ENCODE results near the gene IQGAP3. TPM values are rescaled to one million over a fixed set of nuclear protein-coding genes. Genes with fewer than 3 reads are reported as not detected.
A peak's percentile ranks its signal among the peaks of the same experiment; 100 is the strongest.
"Not testable (repeated sequence)": the region's sequence is repeated elsewhere in the genome, so short reads cannot be mapped to it uniquely, and the experiment has no call there.

Gene IQGAP3
- total RNA-seq, 3 donors from 2014 or later = 3.4 to 15.5 (median 5.7) TPM

DNA sequence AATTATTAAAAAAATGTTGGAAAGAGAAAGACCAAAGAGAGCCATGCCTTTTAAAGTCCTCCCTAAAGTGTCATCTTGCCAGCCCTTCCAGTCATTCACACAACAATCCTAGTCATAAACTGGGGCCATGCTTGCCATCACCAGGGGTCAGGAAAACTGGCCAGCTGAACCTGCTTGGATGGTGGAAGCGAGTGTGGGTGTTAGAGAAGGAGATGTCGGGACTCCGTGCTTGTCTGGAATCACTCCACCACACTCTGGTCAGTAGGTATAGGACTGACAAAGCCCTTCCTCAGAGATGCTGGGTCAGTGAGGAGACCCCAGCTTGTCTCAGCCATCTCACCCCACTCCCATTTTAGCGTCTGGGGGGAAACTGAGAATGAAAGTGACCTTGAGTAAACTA, 43.6 kb upstream of the IQGAP3 start:
- TF ChIP-seq, protein P1, sequence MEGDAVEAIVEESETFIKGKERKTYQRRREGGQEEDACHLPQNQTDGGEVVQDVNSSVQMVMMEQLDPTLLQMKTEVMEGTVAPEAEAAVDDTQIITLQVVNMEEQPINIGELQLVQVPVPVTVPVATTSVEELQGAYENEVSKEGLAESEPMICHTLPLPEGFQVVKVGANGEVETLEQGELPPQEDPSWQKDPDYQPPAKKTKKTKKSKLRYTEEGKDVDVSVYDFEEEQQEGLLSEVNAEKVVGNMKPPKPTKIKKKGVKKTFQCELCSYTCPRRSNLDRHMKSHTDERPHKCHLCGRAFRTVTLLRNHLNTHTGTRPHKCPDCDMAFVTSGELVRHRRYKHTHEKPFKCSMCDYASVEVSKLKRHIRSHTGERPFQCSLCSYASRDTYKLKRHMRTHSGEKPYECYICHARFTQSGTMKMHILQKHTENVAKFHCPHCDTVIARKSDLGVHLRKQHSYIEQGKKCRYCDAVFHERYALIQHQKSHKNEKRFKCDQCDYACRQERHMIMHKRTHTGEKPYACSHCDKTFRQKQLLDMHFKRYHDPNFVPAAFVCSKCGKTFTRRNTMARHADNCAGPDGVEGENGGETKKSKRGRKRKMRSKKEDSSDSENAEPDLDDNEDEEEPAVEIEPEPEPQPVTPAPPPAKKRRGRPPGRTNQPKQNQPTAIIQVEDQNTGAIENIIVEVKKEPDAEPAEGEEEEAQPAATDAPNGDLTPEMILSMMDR (IDR thresholded peaks at IDR 0.05) = no peak
- DNase-seq = no peak
- ATAC-seq = no peak
- Histone ChIP-seq H3K9me3 (no peaks in the 10 kb centered on the region), H3K4me3 (no peak overlapping the region), H3K4me1 (ENCODE audit: low read depth) (no peaks in the 10 kb centered on the region), H3K36me3 (ENCODE audit: low read depth) (no peaks in the 10 kb centered on the region)
- intact Hi-C loops (cut with DNase I, micrococcal nuclease) = loop anchor here in 1 of 2 donors (10.0 kb wide), 1 partner anchor 231 kb away; no protein-coding TSS in a partner anchor

DNA sequence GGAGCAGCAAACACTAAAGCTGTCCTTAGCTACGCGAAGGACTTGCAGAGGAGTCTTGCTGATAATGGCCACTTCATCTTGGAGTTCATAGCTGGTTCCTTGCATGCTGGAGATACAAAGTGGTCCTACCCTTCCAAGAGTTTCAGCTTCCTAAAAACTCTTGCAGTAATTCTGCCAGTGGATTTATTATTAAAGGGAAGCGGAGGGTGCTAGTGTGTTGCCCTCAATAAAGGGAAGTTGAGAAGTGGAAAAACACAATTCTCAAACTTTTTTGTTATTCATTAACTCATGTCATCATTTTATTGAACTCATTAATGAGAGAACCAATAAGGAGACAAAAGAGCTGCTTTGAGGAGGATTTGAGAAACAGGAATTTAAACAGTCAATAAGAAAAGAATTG, 40.3 kb upstream of the IQGAP3 start:
- no peak for DNase-seq
- no peaks in the 10 kb centered on the region for H3K9me3 ChIP-seq
- no peak for ATAC-seq
- TF ChIP-seq, protein P1 (IDR thresholded peaks at IDR 0.05) = no peak
- intact Hi-C loops (cut with DNase I, micrococcal nuclease) = loop anchor here in 1 of 2 donors (10.0 kb wide), 1 partner anchor 228 kb away; no protein-coding TSS in a partner anchor
- no peaks in the 10 kb centered on the region for H3K4me1 ChIP-seq (ENCODE audit: low read depth)
- peaks cover 4% of the 10 kb centered on the region for H3K36me3 ChIP-seq (ENCODE audit: low read depth)
- H3K4me3 ChIP-seq = no peak overlapping the region

GRCh38 chr1:156610072-156610471, 37.7 kb upstream of the IQGAP3 start:
- intact Hi-C loops (cut with DNase I, micrococcal nuclease) = loop anchor here in 1 of 2 donors (10.0 kb wide), 1 partner anchor 225 kb away; no protein-coding TSS in a partner anchor
- not testable (repeated sequence) for H3K4me1 ChIP-seq (ENCODE audit: low read depth); H3K4me3 ChIP-seq; H3K36me3 ChIP-seq (ENCODE audit: low read depth); ATAC-seq; DNase-seq; H3K9me3 ChIP-seq

GRCh38 chr1:156608981-156609380, 36.6 kb upstream of the IQGAP3 start:
- no peaks in the 10 kb centered on the region for H3K9me3 ChIP-seq
- no peaks in the 10 kb centered on the region for H3K4me1 ChIP-seq (ENCODE audit: low read depth)
- H3K4me3 ChIP-seq = no peak overlapping the region
- TF ChIP-seq, protein P1 (IDR thresholded peaks at IDR 0.05) = no peak
- intact Hi-C loops (cut with DNase I, micrococcal nuclease) = loop anchor here (10.0 kb wide), 2 partner anchors 124 to 154 kb away; no protein-coding TSS in a partner anchor
- DNase-seq (peak in 1 of 3 donors; percentile 74), ATAC-seq (peak; percentile 83)
- peaks cover 4% of the 10 kb centered on the region for H3K36me3 ChIP-seq (ENCODE audit: low read depth)

- no peaks in the 10 kb centered on the region for H3K9me3 ChIP-seq
- intact Hi-C loops (cut with DNase I, micrococcal nuclease) = loop anchor here (10.0 kb wide), 2 partner anchors 123 to 153 kb away; no protein-coding TSS in a partner anchor
These were observed 35.8 kb upstream of the IQGAP3 start for GRCh38 chr1:156608036-156608674.

DNA sequence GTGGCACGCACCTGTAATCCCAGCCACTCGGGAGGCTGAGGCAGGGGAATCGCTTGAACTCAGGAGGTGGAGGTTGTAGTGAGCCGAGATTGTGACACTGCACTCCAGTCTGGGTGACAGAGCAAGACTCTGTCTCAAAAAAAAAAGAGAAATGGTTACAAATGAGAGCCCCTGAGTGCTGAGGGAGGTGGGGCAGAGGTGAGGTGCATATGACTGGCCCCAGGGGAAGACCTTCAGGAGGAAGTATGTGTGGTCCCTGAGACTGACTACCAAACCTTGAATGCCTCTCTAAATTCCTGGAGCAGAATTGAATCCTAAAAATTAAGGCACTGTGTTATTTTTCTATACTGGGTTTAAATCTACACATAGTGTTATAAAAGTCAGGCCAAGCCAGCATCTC, 35.0 kb upstream of the IQGAP3 start:
- H3K36me3 ChIP-seq (ENCODE audit: low read depth); DNase-seq; H3K9me3 ChIP-seq; ATAC-seq; H3K4me3 ChIP-seq; H3K4me1 ChIP-seq (ENCODE audit: low read depth): not testable (repeated sequence)
- intact Hi-C loops (cut with DNase I, micrococcal nuclease) = loop anchor here (10.0 kb wide), 2 partner anchors 123 to 153 kb away; no protein-coding TSS in a partner anchor

More at GRCh38 chr1:156608036-156608674, 35.8 kb upstream of the IQGAP3 start:
- no peaks in the 10 kb centered on the region for H3K4me1 ChIP-seq (ENCODE audit: low read depth)
- ATAC-seq (peak; percentile 97), DNase-seq (peak in 1 of 3 donors; percentile 79)
- peaks cover 4% of the 10 kb centered on the region for H3K36me3 ChIP-seq (ENCODE audit: low read depth)
- H3K4me3 ChIP-seq = no peak overlapping the region
- TF ChIP-seq, protein P1 (IDR thresholded peaks at IDR 0.05) = peak; percentile 52

Measured in mucosa of descending colon (tissue), 3 donors.